ENCODE data around the gene CCDC142. TPM values are rescaled to one million over a fixed set of nuclear protein-coding genes. Genes with fewer than 3 reads are reported as not detected.

The CCDC142 gene
- total and polyA plus RNA-seq, 2 of the 8 experiments (the other 6 are each of a cell fraction or from before 2014, with no cell fraction given) = 6.0 to 10.7 TPM

GRCh38 chr2:74497777-74498499 lies 15.1 kb upstream of the CCDC142 start:
- peaks cover 68 to 81% (median 79%) of the 10 kb centered on the region in 4 experiments for H3K27me3 ChIP-seq (replicated peaks in 1 of 4; ENCODE audit: control insufficient read depth in 3 of 4, extremely low read depth in 1 of 4, insufficient read depth in 3 of 4, low read length in 3 of 4)
- peak overlapping the region in 1 of 4 experiments; percentile 25; a peak in 3 of 7 replicates for H3K9ac ChIP-seq (replicated peaks in 1 of 4; ENCODE audit: extremely low read depth in 1 of 4, low read depth in 3 of 4, low read length in 3 of 4)
- FAIRE-seq (no peak), DNase-seq (ENCODE audit: low read depth in 1 of 2, low spot score in 2 of 2) (peak in 1 of 2 experiments; percentile 79)
- H2BK20ac ChIP-seq (ENCODE audit: low read length) = no peak overlapping the region; the same call in 1 of the 2 replicates
- H3K14ac ChIP-seq (ENCODE audit: insufficient read length) = no peak overlapping the region
- no peaks in the 10 kb centered on the region for H3K9me3 ChIP-seq (ENCODE audit: insufficient read depth in 2 of 2, low read depth in 1 of 2, low read length in 1 of 2)
- no peak overlapping the region for H2BK120ac ChIP-seq (replicated peaks; ENCODE audit: low read depth, low read length)
- peak overlapping the region; percentile 20 to 57 (median 46) for H3K4me3 ChIP-seq (ENCODE audit: extremely low read depth in 1 of 4, insufficient read depth in 2 of 4, low read depth in 3 of 4, low read length in 4 of 4)
- H3K18ac ChIP-seq (ENCODE audit: extremely low read depth, low read length) = peak overlapping the region; percentile 96
- no peak overlapping the region for H4K5ac ChIP-seq (ENCODE audit: insufficient read length, low read depth, low read length)
- WGBS, 2 experiments (ENCODE audit: extremely low coverage in 1 of 2, insufficient coverage in 1 of 2, insufficient read length in 1 of 2, insufficient replicate concordance in 2 of 2, low coverage in 1 of 2, low lambda C conversion rate in 2 of 2, missing lambda C conversion rate in 1 of 2) = 4% methylated on average over 51 of the region's 61 CpGs; no CpG with 5 or more reads in 1 of the 2 experiments
- H4K8ac ChIP-seq (ENCODE audit: extremely low read depth, insufficient read depth, low read length) = peak overlapping the region; percentile 75
- peak overlapping the region; percentile 57; the same call in 1 of the 2 replicates for H2AFZ ChIP-seq (ENCODE audit: low read length)
- peaks cover 7 to 47% (median 26%) of the 10 kb centered on the region in 4 experiments for H3K4me1 ChIP-seq (replicated peaks in 1 of 4; ENCODE audit: control insufficient read depth in 3 of 4, insufficient read depth in 4 of 4, low read length in 3 of 4)
- no peaks in the 10 kb centered on the region for H3K79me1 ChIP-seq (ENCODE audit: low read depth, low read length)
- peak overlapping the region; percentile 95; the same call in 1 of the 2 replicates for H2BK12ac ChIP-seq (ENCODE audit: low read depth, low read length)
- H3K56ac ChIP-seq (replicated peaks; ENCODE audit: insufficient read length, low read depth, low read length) = no peak overlapping the region
- H3K79me2 ChIP-seq (ENCODE audit: control insufficient read depth in 1 of 2, insufficient read depth in 2 of 2, low read length in 2 of 2) = no peaks in the 10 kb centered on the region
- H3K36me3 ChIP-seq (ENCODE audit: control insufficient read depth in 2 of 4, insufficient read depth in 4 of 4, low read length in 3 of 4) = peaks cover 0 to 1% (median 0%) of the 10 kb centered on the region in 4 experiments; a peak in 2 of 8 replicates
- peak overlapping the region; percentile 78 to 97 for H3K4me2 ChIP-seq (ENCODE audit: insufficient read depth in 1 of 2, low read depth in 2 of 2, low read length in 2 of 2)
- H2AK5ac ChIP-seq (ENCODE audit: low read depth, low read length) = no peak overlapping the region
- H2BK15ac ChIP-seq (ENCODE audit: low read length) = peak overlapping the region; percentile 72; the same call in 1 of the 2 replicates
- no peak overlapping the region for H3K27ac ChIP-seq (ENCODE audit: low read depth, low read length)
- ChIA-PET CTCF (ENCODE audit: partially characterized antibody) (interaction anchor here (0.9 to 5.1 kb wide), 5 partner anchors 13 to 89 kb away, joined by 3 to 24 read pairs (median 8); partner anchors contain the start of genes CCDC142 and TTC31), POLR2A (ENCODE audit: partially characterized antibody) (interaction anchor here (0.6 to 9.4 kb wide), 16 partner anchors 9 to 496 kb away, joined by 3 to 73 read pairs (median 5); partner anchors contain the start of genes AUP1, CCDC142, DQX1 and HTRA2)
- H2BK5ac ChIP-seq (ENCODE audit: low read depth, low read length) = peak overlapping the region; percentile 26; the same call in 1 of the 2 replicates
- peaks cover 0 to 16% of the 10 kb centered on the region in 2 experiments for H4K20me1 ChIP-seq (replicated peaks in 1 of 2; ENCODE audit: control insufficient read depth in 1 of 2, insufficient read depth in 2 of 2, low read length in 2 of 2)
- no peak overlapping the region for H4K91ac ChIP-seq (replicated peaks; ENCODE audit: insufficient read length, low read length)
- no peak overlapping the region for H3K23ac ChIP-seq (ENCODE audit: insufficient read length)
- peaks cover 24% of the 10 kb centered on the region; the same call in 1 of the 2 replicates for H3K23me2 ChIP-seq (ENCODE audit: low read depth, low read length)
- no peak overlapping the region for H3K4ac ChIP-seq (replicated peaks; ENCODE audit: insufficient read length, low read depth, low read length)
- TF ChIP-seq MAX (IDR thresholded peaks at IDR 0.05) (peak; percentile 53; the same call in 1 of the 2 replicates), SIN3A (conservative IDR thresholded peaks at IDR 0.05 in 1 of 2, IDR thresholded peaks at IDR 0.05 in 1 of 2; ENCODE audit: low read depth in 1 of 2, low read length in 2 of 2) (peak in 1 of 2 experiments; percentile 27; a peak in 1 of 4 replicates), BACH1 (IDR thresholded peaks at IDR 0.05; ENCODE audit: low read length) (0 out of 2 replicates have a peak, but pooled peaks have one; percentile 34), RNF2 (IDR thresholded peaks at IDR 0.05; ENCODE audit: borderline replicate concordance, low read depth, low read length, missing control alignments, poor library complexity, severe bottlenecking) (peak; percentile 63), E2F6 (IDR thresholded peaks at IDR 0.05) (peak; percentile 75), CBX8 (IDR thresholded peaks at IDR 0.05; ENCODE audit: borderline replicate concordance, low read depth, low read length) (no peak; the same call in 1 of the 2 replicates), EZH2 (IDR thresholded peaks at IDR 0.05; ENCODE audit: low read depth, low read length, severe bottlenecking) (peak; percentile 1), TAF1 (IDR thresholded peaks at IDR 0.05; ENCODE audit: low read depth, low read length) (peak; percentile 30; the same call in 1 of the 2 replicates), ASH2L (IDR thresholded peaks at IDR 0.05; ENCODE audit: low read length) (peak; percentile 64)

Measured in H1 (cell line).